Hematopoietic multipotent progenitor cell treated with erythropoietin and hydrocortisone succinate and interleukin-3 and kit ligand, for 6 days (in vitro differentiated cells): ENCODE results near the gene CD8A.
"Not testable (repeated sequence)": the region's sequence is repeated elsewhere in the genome, so short reads cannot be mapped to it uniquely, and the experiment has no call there.

ENCODE experiments used
- DNase-seq: peaks from one replicate; pipeline ENCODE4 v3.0.0-alpha.2; 2015

The CD8A gene

GRCh38 chr2:86790676-86791572 lies at the start of gene CD8A:
CD8A (minus strand) TSS chr2:86790913; CDS start chr2:86790825, 88 bp downstream.
- DNase-seq, result peak; percentile 39

- DNase-seq, result not testable (repeated sequence)
Measured at GRCh38 chr2:86839871-86840548, 49.3 kb upstream of the CD8A start.

DNA sequence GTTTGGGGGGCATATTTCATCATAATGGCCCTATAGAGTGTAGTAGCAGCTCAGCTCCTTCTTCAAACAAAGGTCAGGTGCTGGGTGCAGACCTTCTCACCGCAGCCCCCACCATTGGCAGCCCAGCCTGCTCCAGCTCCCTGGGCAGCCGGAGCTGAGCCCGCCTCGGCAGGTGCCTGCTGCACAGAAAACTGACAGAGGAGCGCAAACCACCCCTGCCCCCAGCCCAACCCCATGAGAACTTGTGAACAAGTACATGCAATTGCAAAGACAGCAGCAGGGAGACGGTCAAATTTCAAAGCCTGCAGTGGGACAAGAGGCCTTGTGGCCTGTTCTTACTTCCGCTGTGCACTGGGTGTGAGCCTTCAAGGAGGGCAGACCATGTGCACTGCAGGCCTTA lies 48.7 kb upstream of the CD8A start:
- DNase-seq, result not testable (repeated sequence)

- DNase-seq, result not testable (repeated sequence)
Measured at GRCh38 chr2:86837714-86838113, 47.0 kb upstream of the CD8A start.

DNA sequence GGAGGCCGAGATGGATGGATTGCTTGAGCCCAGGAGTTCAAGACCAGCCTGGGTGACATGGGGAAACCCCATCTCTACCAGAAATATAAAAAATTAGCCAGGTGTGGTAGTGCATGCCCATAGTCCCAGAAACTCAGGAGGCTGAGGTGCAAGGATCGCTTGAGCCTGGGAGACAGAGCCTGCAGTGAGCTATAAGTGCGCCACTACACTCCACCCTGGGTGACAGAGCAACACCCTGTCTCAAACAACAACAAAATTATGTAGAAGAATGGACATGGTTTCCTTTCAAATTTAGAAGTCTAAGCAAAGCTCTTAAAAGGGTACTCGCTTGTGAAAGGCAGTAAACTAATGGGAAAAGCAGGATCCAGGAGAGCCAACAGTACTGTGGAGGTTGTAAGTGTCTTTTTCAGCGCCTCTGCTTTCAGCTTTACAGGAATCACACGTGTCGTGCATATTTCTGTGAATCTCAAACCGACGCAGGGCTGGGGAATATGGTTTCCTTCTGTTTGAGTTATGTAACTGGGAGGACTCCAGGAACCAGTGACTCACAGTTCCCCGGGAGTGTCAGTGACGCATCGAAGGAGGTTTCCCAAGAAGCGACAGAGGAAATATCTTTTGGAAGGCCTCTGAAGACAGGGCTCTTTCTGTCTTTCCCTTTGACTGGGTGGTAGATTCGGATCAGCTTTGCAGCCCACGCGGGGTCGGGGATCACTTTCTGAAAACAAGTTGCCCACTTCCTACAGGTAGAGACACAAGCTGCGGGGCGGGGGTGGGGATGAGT lies 46.4 kb upstream of the CD8A start:
- DNase-seq, result peak; percentile 41

GRCh38 chr2:86835548-86835889 lies 44.8 kb upstream of the CD8A start:
- DNase-seq, result not testable (repeated sequence)

DNA sequence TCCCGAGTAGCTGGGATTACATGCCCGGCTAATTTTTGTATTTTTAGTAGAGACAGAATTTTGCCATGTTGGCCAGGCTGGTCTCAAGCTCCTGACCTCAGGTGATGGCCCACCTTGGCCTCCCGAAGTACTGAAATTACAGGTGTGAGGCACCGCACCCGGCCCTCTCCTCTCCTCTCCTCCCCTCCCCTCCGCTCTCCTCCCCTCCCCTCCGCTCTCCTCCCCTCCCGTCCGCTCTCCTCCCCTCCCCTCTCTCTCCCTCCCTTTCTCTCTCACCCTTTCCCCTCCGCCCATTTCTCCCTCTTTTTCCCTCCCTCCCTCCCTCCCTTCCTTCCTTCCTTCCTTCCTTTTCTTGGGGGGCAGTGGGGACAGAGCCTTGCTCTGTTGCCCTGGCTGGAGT lies 42.6 kb upstream of the CD8A start:
- DNase-seq, result no peak

- no peak for DNase-seq
Measured at GRCh38 chr2:86832334-86833096, 41.8 kb upstream of the CD8A start.

GRCh38 chr2:86831537-86831936 lies 40.8 kb upstream of the CD8A start:
- DNase-seq, result peak; percentile 5

DNA sequence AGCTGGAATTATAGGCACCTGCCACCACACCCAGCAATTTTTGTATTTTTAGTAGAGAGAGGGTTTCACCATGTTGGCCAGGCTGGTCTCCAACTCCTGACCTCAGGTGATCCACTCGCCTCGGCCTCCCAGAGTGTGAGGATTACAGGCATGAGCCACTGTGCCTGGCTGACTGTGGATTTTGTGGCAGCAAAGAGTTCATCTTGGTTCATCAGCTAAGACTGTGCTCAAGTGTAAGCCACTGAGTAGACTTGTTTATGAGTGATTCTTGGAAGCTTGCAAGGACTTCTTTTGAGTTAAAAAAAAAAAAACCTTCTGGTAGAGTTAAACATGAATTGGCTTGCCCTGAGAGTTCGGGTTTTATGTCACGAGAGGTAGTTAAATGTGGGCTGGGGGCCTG lies 36.2 kb upstream of the CD8A start:
- DNase-seq, result no peak

GRCh38 chr2:86825693-86826381 lies 35.1 kb upstream of the CD8A start:
- no peak for DNase-seq

- DNase-seq, result no peak
Measured at GRCh38 chr2:86825036-86825692, 34.5 kb upstream of the CD8A start.

GRCh38 chr2:86822668-86823345 lies 32.1 kb upstream of the CD8A start:
- no peak for DNase-seq

DNA sequence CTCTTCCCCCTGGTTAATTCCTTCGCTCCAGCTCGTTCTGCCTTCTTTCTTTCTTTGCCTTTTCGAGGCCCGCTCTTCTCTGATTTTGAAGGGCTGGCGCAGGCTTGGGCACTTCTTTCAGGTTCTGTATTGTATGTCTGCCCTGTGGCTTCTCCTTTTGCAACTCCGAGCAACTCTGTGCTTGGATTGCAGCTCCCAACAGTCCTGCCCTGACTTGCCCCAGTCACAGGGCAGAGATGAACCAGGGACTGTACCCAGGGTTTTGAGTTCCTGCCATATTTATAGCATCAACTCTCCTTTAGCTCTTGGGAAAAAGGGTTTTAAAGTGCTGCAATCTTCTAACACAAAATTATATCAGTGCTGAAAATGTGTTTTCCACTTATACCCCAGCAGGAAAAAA lies 31.1 kb upstream of the CD8A start:
- no peak for DNase-seq

GRCh38 chr2:86821306-86821705 lies 30.6 kb upstream of the CD8A start:
- no peak for DNase-seq

GRCh38 chr2:86818957-86819356 lies 28.2 kb upstream of the CD8A start:
- DNase-seq, result no peak

- DNase-seq, result no peak
Measured at GRCh38 chr2:86818114-86818801, 27.5 kb upstream of the CD8A start.

- DNase-seq, result no peak
Measured at GRCh38 chr2:86815611-86816010, 24.9 kb upstream of the CD8A start.

DNA sequence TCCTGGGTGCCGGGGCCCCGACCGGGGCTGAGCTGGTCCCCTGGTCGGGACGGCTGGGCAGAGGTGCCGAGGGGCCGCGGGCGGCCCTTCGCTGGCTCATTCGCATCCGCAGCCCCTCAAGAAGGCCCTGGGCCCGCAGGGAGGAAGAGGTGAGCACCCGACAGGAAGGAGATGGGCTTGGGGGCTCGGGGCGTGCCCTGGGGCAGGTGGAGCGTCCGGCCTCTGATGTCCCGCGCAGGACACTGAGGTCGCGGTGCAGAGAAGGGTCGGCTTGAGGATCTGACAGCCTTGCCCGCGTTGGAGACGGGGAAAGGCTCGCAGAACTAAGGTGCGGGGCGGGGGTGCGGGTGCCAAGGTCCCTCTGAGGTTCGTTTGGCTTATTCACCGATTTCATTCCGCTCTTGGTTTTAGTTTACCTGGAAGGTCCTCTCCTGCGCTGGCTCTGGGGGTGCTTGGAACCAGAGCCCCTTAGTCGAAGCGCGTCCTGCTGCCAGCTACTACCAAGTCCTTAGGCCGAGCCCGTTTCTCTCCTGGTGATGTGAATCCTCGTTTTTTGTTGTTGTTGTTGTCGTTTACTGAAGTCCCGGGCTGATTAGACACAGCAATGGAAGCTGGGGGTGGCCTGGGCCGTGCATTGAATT lies 18.9 kb upstream of the CD8A start:
- DNase-seq, result no peak
